ENCODE measurements around the gene IL3RA.

Gene IL3RA

GRCh38 chrX:1355131-1356046 is 18.8 kb downstream of the IL3RA start:
- TF ChIP-seq FOXP2 (optimal IDR thresholded peaks at IDR 0.05; ENCODE audit: borderline replicate concordance, extremely low read depth, extremely low read length, insufficient read depth): no peak
- TF ChIP-seq REST (IDR thresholded peaks at IDR 0.05; ENCODE audit: insufficient read depth in 1 of 2, low read depth in 2 of 2, low read length in 2 of 2): no peak
- no peak for TF ChIP-seq TAF1 (IDR thresholded peaks at IDR 0.05; ENCODE audit: borderline replicate concordance, insufficient read depth, low read length)
- TF ChIP-seq POLR2AphosphoS5 (IDR thresholded peaks at IDR 0.05; ENCODE audit: low read depth, low read length): no peak
- no peak for TF ChIP-seq SIN3A (IDR thresholded peaks at IDR 0.05; ENCODE audit: borderline replicate concordance, insufficient read depth, low read length)

GRCh38 chrX:1357993-1358392 is 21.4 kb downstream of the IL3RA start:
- TF ChIP-seq SIN3A (IDR thresholded peaks at IDR 0.05; ENCODE audit: borderline replicate concordance, insufficient read depth, low read length) (no peak), REST (IDR thresholded peaks at IDR 0.05; ENCODE audit: insufficient read depth in 1 of 2, low read depth in 2 of 2, low read length in 2 of 2) (no peak), POLR2AphosphoS5 (IDR thresholded peaks at IDR 0.05; ENCODE audit: low read depth, low read length) (no peak)

GRCh38 chrX:1358793-1359476 is 22.4 kb downstream of the IL3RA start:
- no peak for TF ChIP-seq POLR2AphosphoS5 (IDR thresholded peaks at IDR 0.05; ENCODE audit: low read depth, low read length)
- TF ChIP-seq SIN3A (IDR thresholded peaks at IDR 0.05; ENCODE audit: borderline replicate concordance, insufficient read depth, low read length): no peak
- TF ChIP-seq REST (IDR thresholded peaks at IDR 0.05; ENCODE audit: insufficient read depth in 1 of 2, low read depth in 2 of 2, low read length in 2 of 2): no peak
- TF ChIP-seq FOXP2 (optimal IDR thresholded peaks at IDR 0.05; ENCODE audit: borderline replicate concordance, extremely low read depth, extremely low read length, insufficient read depth): no peak
- TF ChIP-seq TAF1 (IDR thresholded peaks at IDR 0.05; ENCODE audit: borderline replicate concordance, insufficient read depth, low read length): no peak

- TF ChIP-seq REST (IDR thresholded peaks at IDR 0.05; ENCODE audit: insufficient read depth in 1 of 2, low read depth in 2 of 2, low read length in 2 of 2) (no peak), POLR2AphosphoS5 (IDR thresholded peaks at IDR 0.05; ENCODE audit: low read depth, low read length) (no peak), FOXP2 (optimal IDR thresholded peaks at IDR 0.05; ENCODE audit: borderline replicate concordance, extremely low read depth, extremely low read length, insufficient read depth) (no peak), TAF1 (IDR thresholded peaks at IDR 0.05; ENCODE audit: borderline replicate concordance, insufficient read depth, low read length) (no peak), SIN3A (IDR thresholded peaks at IDR 0.05; ENCODE audit: borderline replicate concordance, insufficient read depth, low read length) (no peak)
Measured at GRCh38 chrX:1359477-1359873, 22.9 kb downstream of the IL3RA start.

Measured in PFSK-1 (cell line).